ENCODE measurements around the gene SPATS2L.
A peak's percentile ranks its signal among the peaks of the same experiment; 100 is the strongest.

GRCh38 chr2:200425026-200425821, 118.7 kb downstream of the SPATS2L start:
- TF ChIP-seq CTCF (IDR thresholded peaks at IDR 0.05; ENCODE audit: poor library complexity) = no peak
- TF ChIP-seq EZH2 (IDR thresholded peaks at IDR 0.05; ENCODE audit: borderline replicate concordance) = no peak
- peak; percentile 100 for TF ChIP-seq EZH2phosphoT487 (IDR thresholded peaks at IDR 0.05; ENCODE audit: low read depth, severe bottlenecking, unreplicated experiment)
